ENCODE results near the gene METTL25. TPM values are rescaled to one million over a fixed set of nuclear protein-coding genes. Genes with fewer than 3 reads are reported as not detected.

METTL25 gene
- total RNA-seq, 1 donor from 2014 or later, result 8.0 TPM

GRCh38 chr12:82400819-82401218 lies 42.5 kb downstream of the METTL25 start:
- no peak for DNase-seq (ENCODE audit: low read depth, low spot score)
- no peaks in the 10 kb centered on the region for H3K9me3 Mint-ChIP-seq
- TF ChIP-seq, protein P1, sequence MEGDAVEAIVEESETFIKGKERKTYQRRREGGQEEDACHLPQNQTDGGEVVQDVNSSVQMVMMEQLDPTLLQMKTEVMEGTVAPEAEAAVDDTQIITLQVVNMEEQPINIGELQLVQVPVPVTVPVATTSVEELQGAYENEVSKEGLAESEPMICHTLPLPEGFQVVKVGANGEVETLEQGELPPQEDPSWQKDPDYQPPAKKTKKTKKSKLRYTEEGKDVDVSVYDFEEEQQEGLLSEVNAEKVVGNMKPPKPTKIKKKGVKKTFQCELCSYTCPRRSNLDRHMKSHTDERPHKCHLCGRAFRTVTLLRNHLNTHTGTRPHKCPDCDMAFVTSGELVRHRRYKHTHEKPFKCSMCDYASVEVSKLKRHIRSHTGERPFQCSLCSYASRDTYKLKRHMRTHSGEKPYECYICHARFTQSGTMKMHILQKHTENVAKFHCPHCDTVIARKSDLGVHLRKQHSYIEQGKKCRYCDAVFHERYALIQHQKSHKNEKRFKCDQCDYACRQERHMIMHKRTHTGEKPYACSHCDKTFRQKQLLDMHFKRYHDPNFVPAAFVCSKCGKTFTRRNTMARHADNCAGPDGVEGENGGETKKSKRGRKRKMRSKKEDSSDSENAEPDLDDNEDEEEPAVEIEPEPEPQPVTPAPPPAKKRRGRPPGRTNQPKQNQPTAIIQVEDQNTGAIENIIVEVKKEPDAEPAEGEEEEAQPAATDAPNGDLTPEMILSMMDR (conservative IDR thresholded peaks at IDR 0.05), result no peak
- H3K4me1 Mint-ChIP-seq, result no peaks in the 10 kb centered on the region
- H3K4me3 Mint-ChIP-seq, result no peak overlapping the region
- no peaks in the 10 kb centered on the region for H3K36me3 Mint-ChIP-seq (ENCODE audit: low read depth)
- H3K27ac Mint-ChIP-seq (ENCODE audit: unreplicated experiment), result no peak overlapping the region
- no peaks in the 10 kb centered on the region for H3K27me3 Mint-ChIP-seq (ENCODE audit: low read depth)

GRCh38 chr12:82406651-82407050 lies 48.3 kb downstream of the METTL25 start:
- H3K27me3 Mint-ChIP-seq (ENCODE audit: low read depth), result no peaks in the 10 kb centered on the region
- H3K4me1 Mint-ChIP-seq, result no peaks in the 10 kb centered on the region
- no peak for DNase-seq (ENCODE audit: low read depth, low spot score)
- TF ChIP-seq, protein P1 (conservative IDR thresholded peaks at IDR 0.05), result no peak
- H3K36me3 Mint-ChIP-seq (ENCODE audit: low read depth), result no peaks in the 10 kb centered on the region
- no peaks in the 10 kb centered on the region for H3K9me3 Mint-ChIP-seq
- H3K4me3 Mint-ChIP-seq, result no peak overlapping the region
- no peak overlapping the region for H3K27ac Mint-ChIP-seq (ENCODE audit: unreplicated experiment)

GRCh38 chr12:82407481-82407880 lies 49.2 kb downstream of the METTL25 start:
- Mint-ChIP-seq H3K36me3 (ENCODE audit: low read depth) (no peaks in the 10 kb centered on the region), H3K27me3 (ENCODE audit: low read depth) (no peaks in the 10 kb centered on the region), H3K4me3 (no peak overlapping the region), H3K4me1 (no peaks in the 10 kb centered on the region), H3K9me3 (no peaks in the 10 kb centered on the region), H3K27ac (ENCODE audit: unreplicated experiment) (no peak overlapping the region)
- no peak for DNase-seq (ENCODE audit: low read depth, low spot score)
- TF ChIP-seq, protein P1 (conservative IDR thresholded peaks at IDR 0.05), result no peak

GRCh38 chr12:82408844-82409243 lies 50.5 kb downstream of the METTL25 start:
- DNase-seq (ENCODE audit: low read depth, low spot score), result no peak
- Mint-ChIP-seq H3K4me3 (no peak overlapping the region), H3K4me1 (no peaks in the 10 kb centered on the region), H3K9me3 (no peaks in the 10 kb centered on the region), H3K36me3 (ENCODE audit: low read depth) (no peaks in the 10 kb centered on the region), H3K27me3 (ENCODE audit: low read depth) (no peaks in the 10 kb centered on the region), H3K27ac (ENCODE audit: unreplicated experiment) (no peak overlapping the region)
- TF ChIP-seq, protein P1 (conservative IDR thresholded peaks at IDR 0.05), result no peak

DNA sequence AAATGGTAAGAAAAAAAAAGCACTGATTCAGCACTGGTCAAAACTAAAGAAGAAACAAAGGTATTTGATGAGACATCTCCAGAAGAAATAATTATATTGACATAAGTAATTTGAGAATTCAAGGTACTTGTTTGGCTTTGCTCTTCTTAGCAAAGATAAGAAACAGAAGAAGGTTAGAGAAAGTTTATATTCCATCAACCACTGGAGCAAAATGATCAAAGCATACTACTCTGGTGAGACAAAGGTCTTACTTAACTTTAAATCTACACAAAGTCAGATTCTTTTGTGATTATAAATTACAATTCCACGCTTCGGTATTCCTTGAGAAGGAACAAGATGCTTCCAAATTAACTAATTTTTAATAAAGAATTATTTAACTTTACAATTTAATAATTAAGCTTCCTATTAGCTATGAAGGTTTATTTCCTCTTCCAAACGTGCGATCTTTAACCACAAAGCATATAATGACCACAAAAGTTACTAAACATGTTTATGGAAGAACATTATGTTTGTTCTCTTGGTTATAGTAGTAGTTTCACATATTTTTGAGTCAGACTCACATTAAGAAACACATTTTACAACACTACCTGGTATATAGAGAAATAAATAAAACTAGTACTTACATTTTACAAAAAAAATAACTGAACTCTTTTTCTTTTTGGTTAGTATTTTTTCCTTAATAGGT lies 53.4 kb downstream of the METTL25 start:
- Mint-ChIP-seq H3K9me3 (no peaks in the 10 kb centered on the region), H3K27ac (ENCODE audit: unreplicated experiment) (no peak overlapping the region), H3K4me3 (no peak overlapping the region), H3K27me3 (ENCODE audit: low read depth) (no peaks in the 10 kb centered on the region), H3K4me1 (no peaks in the 10 kb centered on the region), H3K36me3 (ENCODE audit: low read depth) (no peaks in the 10 kb centered on the region)
- TF ChIP-seq, protein P1 (conservative IDR thresholded peaks at IDR 0.05), result no peak
- no peak for DNase-seq (ENCODE audit: low read depth, low spot score)
